Activated CD4-positive, alpha-beta T cell treated with anti-CD3 and anti-CD28 coated beads, Interleukin-2, amount 50 U/mL, for 24 hours (primary cell): ENCODE results near the gene LYVE1.
"Not testable (repeated sequence)": the region's sequence is repeated elsewhere in the genome, so short reads cannot be mapped to it uniquely, and the experiment has no call there.

Experiments
- DNase-seq, 2 donors: peaks; one replicate each; pipeline ENCODE4 v3.0.0-alpha.2; 2020; ENCODE audit warnings: low read depth in 1 of 2, low spot score in 1 of 2

The LYVE1 gene

DNA sequence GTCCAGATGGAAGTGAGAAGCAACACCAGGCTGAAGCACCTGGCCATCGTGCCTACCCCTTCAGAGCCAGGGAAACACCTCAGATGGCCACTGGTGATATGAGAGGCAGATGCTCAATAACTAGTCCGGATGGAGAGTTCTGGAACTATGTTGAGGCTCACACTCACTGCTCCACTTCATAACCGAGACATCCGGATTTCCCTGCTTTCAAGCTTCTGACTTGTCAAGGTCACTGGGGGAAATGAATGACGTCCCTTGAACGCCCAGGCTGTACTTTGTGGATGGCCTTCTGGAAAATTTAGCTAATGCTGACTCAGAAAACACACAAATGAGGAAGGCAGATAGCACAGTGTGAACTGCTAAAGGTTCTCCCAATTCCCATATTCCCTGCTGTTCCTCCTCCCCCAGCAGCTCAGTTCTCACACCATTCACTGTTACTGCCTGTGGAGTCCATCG lies at the start of gene LYVE1:
LYVE1 (minus strand) TSS at position 180 of the 456 bp plus-strand sequence; CDS start at position 47, 133 bp downstream.
- DNase-seq = no peak

GRCh38 chr11:10617551-10617950 lies 49.1 kb upstream of the LYVE1 start:
- DNase-seq = no peak

- DNase-seq = no peak
These were observed 43.8 kb upstream of the LYVE1 start for GRCh38 chr11:10611979-10612862.

DNA sequence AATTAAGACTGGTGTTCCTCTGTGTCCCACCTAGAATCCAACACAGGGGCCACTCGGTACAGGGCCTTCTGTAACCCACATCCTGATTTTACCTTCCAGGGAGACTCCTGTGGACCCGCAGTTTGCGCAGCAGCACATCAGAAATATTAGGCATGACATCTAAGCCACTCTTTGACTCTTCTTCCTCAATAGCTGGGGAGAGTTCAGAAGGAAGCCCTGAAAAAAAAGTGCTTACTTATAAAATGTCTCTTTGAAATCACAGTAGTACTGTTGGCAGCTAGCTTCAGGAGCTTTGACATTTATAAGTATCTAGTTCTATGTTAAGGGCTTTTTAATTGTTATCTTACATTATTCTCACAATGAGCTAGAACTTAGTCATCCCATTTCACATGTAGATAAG lies 41.2 kb upstream of the LYVE1 start:
- no peak for DNase-seq

DNA sequence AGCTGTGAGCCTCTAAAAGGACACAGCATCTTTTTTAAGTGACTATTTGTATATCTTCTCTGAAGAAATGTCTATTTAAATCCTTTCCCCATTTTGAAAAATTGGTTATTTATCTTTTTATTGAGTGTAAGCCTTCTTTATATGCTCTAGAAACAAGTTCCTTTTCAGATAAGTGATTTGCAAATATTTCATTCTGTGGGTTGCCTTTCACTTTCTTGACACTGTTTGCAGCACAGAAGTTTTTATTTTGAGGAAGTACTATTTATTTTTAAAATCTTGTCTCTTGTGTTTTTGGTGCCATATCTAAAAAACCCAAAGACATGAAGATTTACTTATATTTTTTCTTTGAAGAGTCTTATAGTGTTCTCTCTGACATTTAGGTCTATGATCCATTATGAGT lies 40.1 kb upstream of the LYVE1 start:
- no peak for DNase-seq

- DNase-seq = no peak
These were observed 39.1 kb upstream of the LYVE1 start for GRCh38 chr11:10607462-10608132.

GRCh38 chr11:10606536-10607208 lies 38.2 kb upstream of the LYVE1 start:
- DNase-seq = no peak

DNA sequence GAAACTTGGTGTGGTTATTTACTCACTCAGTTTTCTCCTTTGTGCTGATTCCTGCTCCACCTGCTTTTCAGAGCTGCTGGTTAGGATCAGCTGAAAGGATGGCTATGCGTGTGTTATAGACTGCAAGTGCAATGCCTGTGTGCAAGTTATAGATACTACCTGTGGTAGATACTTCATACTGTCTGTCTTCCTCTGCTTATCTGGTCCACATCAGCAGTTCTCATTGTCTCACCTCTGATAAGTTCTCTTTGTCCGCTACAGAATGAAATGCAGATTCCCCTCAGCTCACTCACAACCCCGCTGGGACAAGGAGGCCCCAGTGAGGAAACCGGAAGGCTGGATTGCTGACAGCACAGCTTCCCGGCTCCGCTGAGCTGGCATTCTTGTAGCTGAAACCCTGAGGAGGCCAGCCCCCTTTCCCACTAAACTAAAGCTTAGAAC lies 37.5 kb upstream of the LYVE1 start:
- no peak for DNase-seq

- no peak for DNase-seq
These were observed 36.3 kb upstream of the LYVE1 start for GRCh38 chr11:10604798-10605197.

GRCh38 chr11:10604340-10604748 lies 35.9 kb upstream of the LYVE1 start:
- no peak for DNase-seq

DNA sequence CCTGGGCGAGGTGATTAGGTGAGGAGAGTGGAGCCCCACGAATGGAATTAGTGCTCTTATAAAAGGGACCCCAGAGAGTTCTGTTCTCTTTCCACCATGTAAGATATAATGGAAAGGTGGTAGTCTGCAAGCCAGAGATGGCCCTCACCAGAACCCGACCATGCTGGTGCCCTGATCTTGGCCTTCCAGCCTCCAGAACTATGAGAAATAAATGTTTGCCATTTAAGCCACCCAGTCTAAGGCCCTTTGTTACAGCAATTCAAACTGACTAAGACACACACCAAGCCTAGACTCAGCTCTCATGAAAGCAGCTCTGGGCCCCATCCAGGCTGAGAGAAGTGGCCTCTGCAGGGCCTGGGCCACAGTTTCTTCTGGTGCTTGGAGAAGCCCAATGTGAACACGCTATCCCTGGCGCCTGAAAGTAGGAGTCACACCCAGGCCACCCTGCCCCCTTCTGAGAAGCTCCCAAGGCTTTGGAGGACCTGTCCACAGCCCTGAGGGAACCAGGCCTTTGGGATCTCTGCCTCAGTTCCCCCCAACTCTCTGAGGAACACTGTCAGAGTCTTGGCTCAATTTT lies 35.3 kb upstream of the LYVE1 start:
- DNase-seq = no peak

DNA sequence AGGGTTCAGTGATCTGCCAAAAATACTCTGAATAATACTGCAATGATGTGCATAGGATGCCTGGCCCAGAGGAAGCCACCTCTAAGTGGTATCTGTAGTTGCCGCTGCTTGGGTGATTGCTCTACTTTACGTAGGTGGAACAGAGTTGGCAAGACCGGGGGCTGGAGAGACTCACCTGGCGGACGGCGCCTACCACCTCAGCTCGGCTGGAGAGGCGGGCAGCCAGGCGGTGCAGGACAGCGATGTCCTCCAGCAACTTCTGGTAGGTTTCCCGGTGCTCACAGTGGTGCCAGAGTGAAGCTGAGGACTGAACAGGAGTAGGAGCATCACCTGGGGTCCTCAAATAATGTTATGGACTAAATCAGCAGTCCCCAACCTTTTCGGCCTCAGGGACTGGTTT lies 34.5 kb upstream of the LYVE1 start:
- no peak for DNase-seq

DNA sequence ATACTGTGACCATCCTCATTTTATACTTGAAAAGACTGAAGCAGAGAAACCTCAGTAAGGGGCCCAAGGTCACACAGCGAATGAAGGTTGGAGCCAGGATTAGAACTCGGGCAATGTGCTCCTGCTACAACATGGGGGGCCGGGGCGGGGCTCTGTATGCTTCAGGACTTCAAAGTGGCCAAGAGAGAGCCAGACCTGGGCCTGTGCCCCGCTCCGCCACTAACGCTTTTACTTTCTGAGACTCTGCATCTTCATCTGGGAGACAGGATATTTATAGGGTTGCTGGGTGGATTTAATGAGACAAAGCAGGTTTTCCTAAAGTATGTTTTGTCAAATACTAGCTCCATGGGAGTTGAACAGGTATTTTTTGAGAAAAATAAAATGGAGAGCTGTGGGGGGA lies 33.9 kb upstream of the LYVE1 start:
- no peak for DNase-seq

DNA sequence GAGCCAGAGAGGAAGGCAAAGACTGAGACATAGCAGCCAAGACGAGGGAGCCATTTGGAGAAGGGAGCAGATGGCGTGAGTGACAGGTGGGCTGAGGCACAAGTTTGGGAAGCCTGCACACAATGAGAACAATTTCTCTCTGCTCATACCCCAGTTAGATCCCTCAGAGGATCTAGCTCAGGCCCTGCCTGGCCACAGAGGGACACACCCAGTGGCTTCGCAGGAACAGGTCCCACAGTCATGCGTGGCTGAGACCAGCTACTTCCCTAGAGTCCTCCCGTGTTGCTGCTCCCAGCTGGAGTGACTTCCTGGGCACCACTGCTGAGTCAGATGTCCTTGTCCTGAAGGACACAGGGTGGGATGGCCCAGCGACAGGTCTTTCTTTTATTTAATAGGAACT lies 33.4 kb upstream of the LYVE1 start:
- DNase-seq = no peak

- no peak for DNase-seq
These were observed 32.2 kb upstream of the LYVE1 start for GRCh38 chr11:10600570-10601248.

DNA sequence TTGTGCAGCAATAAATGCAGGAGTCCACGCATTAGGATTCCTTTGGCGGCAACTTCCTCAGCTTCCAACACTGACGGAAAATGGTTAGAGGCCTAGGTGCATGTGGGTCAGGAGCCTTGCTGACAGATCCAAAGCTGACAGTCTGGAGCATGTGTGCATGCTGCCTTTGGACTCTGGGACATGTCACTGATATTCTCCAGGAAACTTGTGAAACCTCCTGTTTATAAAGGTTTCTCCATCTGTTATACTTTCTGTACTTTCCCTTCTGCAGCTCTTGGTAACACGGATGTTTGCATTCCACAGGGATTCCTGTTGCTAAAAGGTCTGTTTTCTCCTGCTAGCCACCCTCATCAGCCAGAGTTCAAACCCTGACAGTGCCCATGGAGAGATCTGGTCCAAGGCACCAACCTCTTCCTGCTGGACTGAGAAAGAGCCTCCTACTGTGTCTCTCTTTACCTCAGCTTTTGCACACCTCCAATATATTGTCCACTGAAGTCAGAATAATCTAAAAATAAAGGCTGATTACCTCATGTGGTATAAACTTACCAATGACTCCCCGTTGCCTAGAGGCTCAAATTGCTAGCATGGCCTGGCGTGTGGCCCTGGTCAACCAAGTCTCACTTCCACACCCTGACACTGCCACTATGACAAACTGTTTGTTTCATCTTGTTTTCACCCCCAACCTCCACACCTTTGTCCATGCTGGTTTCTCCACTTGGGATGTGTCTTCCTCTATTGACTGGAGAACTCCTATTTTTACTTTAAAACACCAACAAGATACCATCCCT lies 31.1 kb upstream of the LYVE1 start:
- DNase-seq = no peak

GRCh38 chr11:10598816-10599215 lies 30.4 kb upstream of the LYVE1 start:
- no peak for DNase-seq

DNA sequence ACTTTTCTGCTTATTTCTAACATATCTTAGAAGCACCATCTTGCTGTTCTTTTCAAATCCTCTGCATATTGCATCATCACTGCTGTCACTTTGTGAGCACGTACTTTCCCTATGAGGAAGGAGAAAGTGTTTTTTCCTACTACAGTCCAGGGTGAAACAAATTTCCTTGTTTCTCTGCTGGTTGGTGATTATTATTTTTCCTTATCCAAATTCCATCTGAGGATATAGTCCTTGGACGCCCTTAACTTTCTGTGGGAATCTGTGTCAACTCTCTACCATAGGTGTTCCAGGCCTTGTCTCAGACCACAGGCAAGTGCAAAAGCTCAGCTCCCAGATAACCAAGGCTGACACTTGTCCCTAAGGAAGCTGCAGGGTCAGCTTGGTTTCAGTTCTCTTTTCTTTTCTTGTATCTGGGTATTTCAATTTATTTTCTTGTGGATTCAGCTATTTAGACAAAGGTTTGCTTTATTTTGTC lies 29.4 kb upstream of the LYVE1 start:
- DNase-seq = no peak

- DNase-seq = not testable (repeated sequence)
These were observed 27.4 kb upstream of the LYVE1 start for GRCh38 chr11:10595840-10596239.

GRCh38 chr11:10594407-10594806 lies 25.9 kb upstream of the LYVE1 start:
- DNase-seq = no peak
